H1 (cell line): ENCODE measurements around the gene DRC3. TPM values are rescaled to one million over a fixed set of nuclear protein-coding genes. Genes with fewer than 3 reads are reported as not detected.

ENCODE experiments used
- CTCF ChIA-PET: fragments of 300-600 bp; sonication (Branson Sonifier 250); formaldehyde crosslinking; loops from one replicate; lab custom pipeline; 2021; ENCODE audit not compliant: partially characterized antibody; lab: Charles Lee
- POLR2A ChIA-PET: fragments of 300-600 bp; sonication (Branson Sonifier 250); formaldehyde crosslinking; loops from one replicate; lab custom pipeline; 2021; ENCODE audit warnings: inconsistent platforms; ENCODE audit not compliant: partially characterized antibody; lab: Charles Lee
- DNase-seq, 2 experiments: peaks; one replicate each; pipeline versions ENCODE4 v3.0.0 to v3.0.0-alpha.2; 2010 to 2022; ENCODE audit warnings: low spot score in 2 of 2, low read depth in 1 of 2, mixed read lengths in 1 of 2
- FAIRE-seq: peaks from 2 replicates; lab custom pipeline; 2011; peaks lifted over from hg19 to GRCh38; lab: Jason Lieb, UNC
- H2AFZ ChIP-seq: 2 replicates; pipeline ENCODE4 v1.8.1; 2012; ENCODE audit warnings: low read length, inconsistent platforms
- H2AK5ac ChIP-seq: 2 replicates; pipeline ENCODE4 v1.6.1; 2013; ENCODE audit warnings: low read depth, low read length
- H2BK120ac ChIP-seq: replicated peaks from 2 replicates; pipeline ENCODE3; 2013; ENCODE audit warnings: low read depth, low read length, inconsistent platforms
- H2BK12ac ChIP-seq: 2 replicates; pipeline ENCODE4 v1.6.1; 2013; ENCODE audit warnings: low read depth, low read length
- H2BK15ac ChIP-seq: 2 replicates; pipeline ENCODE4 v1.6.1; 2013; ENCODE audit warnings: low read length
- H2BK20ac ChIP-seq: 2 replicates; pipeline ENCODE4 v1.6.1; 2013; ENCODE audit warnings: low read length
- H2BK5ac ChIP-seq: 2 replicates; pipeline ENCODE4 v1.6.1; 2013; ENCODE audit warnings: low read depth, low read length
- H3K14ac ChIP-seq: 2 replicates; pipeline ENCODE4 v1.6.1; 2013; ENCODE audit warnings: inconsistent platforms; ENCODE audit not compliant: insufficient read length
- H3K18ac ChIP-seq: 2 replicates; pipeline ENCODE4 v1.6.1; 2013; ENCODE audit warnings: low read length; ENCODE audit errors: extremely low read depth
- H3K23ac ChIP-seq: 2 replicates; pipeline ENCODE4 v1.6.1; 2013; ENCODE audit warnings: inconsistent platforms; ENCODE audit not compliant: insufficient read length
- H3K23me2 ChIP-seq: 2 replicates; pipeline ENCODE4 v1.6.1; 2013; ENCODE audit warnings: low read depth, low read length
- H3K27ac ChIP-seq: 2 replicates; pipeline ENCODE4 v1.6.1; 2011; ENCODE audit warnings: low read depth, low read length, inconsistent platforms
- H3K27me3 ChIP-seq, 4 experiments: replicated peaks in 1 of 4; 1 replicate in 1 of 4; 2 replicates in 3 of 4; pipeline versions ENCODE4 v1.6.1 to v1.8.1; 2011 to 2013; ENCODE audit warnings: low read length in 3 of 4, mild to moderate bottlenecking in 3 of 4, inconsistent platforms in 2 of 4, mixed read lengths in 2 of 4, moderate library complexity in 1 of 4; ENCODE audit not compliant: control insufficient read depth in 3 of 4, insufficient read depth in 3 of 4; ENCODE audit errors: extremely low read depth in 1 of 4
- H3K36me3 ChIP-seq, 4 experiments: 2 replicates each; pipeline versions ENCODE4 v1.6.1 to v1.8.1; 2011 to 2013; ENCODE audit warnings: mild to moderate bottlenecking in 4 of 4, low read length in 3 of 4, moderate library complexity in 2 of 4, control low read depth in 1 of 4, inconsistent platforms in 1 of 4; ENCODE audit not compliant: insufficient read depth in 4 of 4, control insufficient read depth in 2 of 4
- H3K4ac ChIP-seq: replicated peaks from 2 replicates; pipeline ENCODE3; 2013; ENCODE audit warnings: low read length, low read depth, mixed read lengths, inconsistent platforms; ENCODE audit not compliant: insufficient read length
- H3K4me1 ChIP-seq, 4 experiments: replicated peaks in 1 of 4; 1 replicate in 1 of 4; 2 replicates in 3 of 4; pipeline versions ENCODE4 v1.6.1 to v1.8.1; 2011 to 2013; ENCODE audit warnings: low read length in 3 of 4, inconsistent platforms in 2 of 4, mixed read lengths in 1 of 4; ENCODE audit not compliant: insufficient read depth in 4 of 4, control insufficient read depth in 3 of 4
- H3K4me2 ChIP-seq, 2 experiments: 2 replicates each; pipeline versions ENCODE4 v1.6.1 to v1.8.1; 2011 to 2013; ENCODE audit warnings: low read depth in 2 of 2, low read length in 2 of 2, control low read depth in 1 of 2, inconsistent platforms in 1 of 2, mild to moderate bottlenecking in 1 of 2; ENCODE audit not compliant: insufficient read depth in 1 of 2
- H3K4me3 ChIP-seq, 4 experiments: fragments of 200-600, 300-600 bp in 1 of 4; sonication (generic), shearing (Covaris generic), sonication (Bioruptor Twin) in 1 of 4; 2 replicates each; pipeline versions ENCODE4 v1.5.1 to v1.8.1; 2011 to 2016; ENCODE audit warnings: low read length in 4 of 4, low read depth in 3 of 4, control low read depth in 2 of 4, inconsistent platforms in 2 of 4, mild to moderate bottlenecking in 2 of 4, mixed read lengths in 1 of 4, moderate library complexity in 1 of 4; ENCODE audit not compliant: insufficient read depth in 2 of 4; ENCODE audit errors: extremely low read depth in 1 of 4
- H3K56ac ChIP-seq: replicated peaks from 2 replicates; pipeline ENCODE3; 2013; ENCODE audit warnings: low read depth, mild to moderate bottlenecking, mixed read lengths, low read length, inconsistent platforms; ENCODE audit not compliant: insufficient read length
- H3K79me1 ChIP-seq: 2 replicates; pipeline ENCODE4 v1.6.1; 2013; ENCODE audit warnings: low read depth, low read length, control low read depth
- H3K79me2 ChIP-seq, 2 experiments: 2 replicates each; pipeline versions ENCODE4 v1.6.1 to v1.8.1; 2012 to 2013; ENCODE audit warnings: low read length in 2 of 2, mild to moderate bottlenecking in 2 of 2, inconsistent platforms in 1 of 2; ENCODE audit not compliant: insufficient read depth in 2 of 2, control insufficient read depth in 1 of 2
- H3K9ac ChIP-seq, 4 experiments: replicated peaks in 1 of 4; 1 replicate in 1 of 4; 2 replicates in 3 of 4; pipeline versions ENCODE4 v1.6.1 to v1.8.1; 2011 to 2013; ENCODE audit warnings: low read depth in 3 of 4, low read length in 3 of 4, control low read depth in 2 of 4, mild to moderate bottlenecking in 2 of 4, moderate library complexity in 2 of 4, inconsistent platforms in 1 of 4; ENCODE audit errors: extremely low read depth in 1 of 4
- H3K9me3 ChIP-seq, 2 experiments: 2 replicates each; pipeline versions ENCODE4 v1.6.1 to v1.8.1; 2012 to 2013; ENCODE audit warnings: mild to moderate bottlenecking in 2 of 2, moderate library complexity in 2 of 2, control low read depth in 1 of 2, inconsistent platforms in 1 of 2, low read depth in 1 of 2, low read length in 1 of 2, mixed read lengths in 1 of 2; ENCODE audit not compliant: insufficient read depth in 2 of 2
- H4K20me1 ChIP-seq, 2 experiments: replicated peaks in 1 of 2; 2 replicates each; pipeline versions ENCODE3 to v1.8.1; 2011 to 2013; ENCODE audit warnings: inconsistent platforms in 2 of 2, low read length in 2 of 2, mild to moderate bottlenecking in 1 of 2; ENCODE audit not compliant: insufficient read depth in 2 of 2, control insufficient read depth in 1 of 2
- H4K5ac ChIP-seq: 2 replicates; pipeline ENCODE4 v1.6.1; 2013; ENCODE audit warnings: low read length, low read depth, mixed read lengths, inconsistent platforms; ENCODE audit not compliant: insufficient read length
- H4K8ac ChIP-seq: 2 replicates; pipeline ENCODE4 v1.8.0; 2013; ENCODE audit warnings: mild to moderate bottlenecking, moderate library complexity, low read length, inconsistent platforms; ENCODE audit not compliant: insufficient read depth; ENCODE audit errors: extremely low read depth
- H4K91ac ChIP-seq: replicated peaks from 2 replicates; pipeline ENCODE3; 2013; ENCODE audit warnings: low read length, mixed read lengths, inconsistent platforms; ENCODE audit not compliant: insufficient read length
- KDM1A ChIP-seq: fragments of 200-600, 300-600 bp; sonication (generic); IDR thresholded peaks from 2 replicates; pipeline ENCODE4 v1.7.1; 2016; ENCODE audit warnings: mild to moderate bottlenecking, low read length, borderline replicate concordance
- RNF2 ChIP-seq: fragments of 200-900, 300-1000 bp; sonication (generic); IDR thresholded peaks from 2 replicates; pipeline ENCODE4 v1.7.1; 2016; ENCODE audit warnings: borderline replicate concordance, low read depth, mild to moderate bottlenecking, antibody characterized with exemption, low read length; ENCODE audit not compliant: poor library complexity, severe bottlenecking; ENCODE audit errors: missing control alignments
- SP2 ChIP-seq: IDR thresholded peaks from 2 replicates; pipeline ENCODE4 v1.6.1; 2012; ENCODE audit warnings: mild to moderate bottlenecking, low read length, inconsistent platforms
- WGBS, 2 experiments: shearing (Covaris generic) in 1 of 2; methylation state at CpG; one replicate each; pipeline versions ENCODE4 v1.1.6 to v1.1.7; 2013 to 2015; ENCODE audit warnings: low lambda C conversion rate in 2 of 2, mixed read lengths in 2 of 2, inconsistent platforms in 1 of 2, low coverage in 1 of 2, missing lambda C conversion rate in 1 of 2; ENCODE audit not compliant: insufficient replicate concordance in 2 of 2, insufficient coverage in 1 of 2, insufficient read length in 1 of 2; ENCODE audit errors: extremely low coverage in 1 of 2, missing lambda C conversion rate in 1 of 2; 5-methylcytosine and 5-hydroxymethylcytosine counted together
- polyA plus RNA-seq, 7 experiments: library from polyadenylated mRNA; depleted of rRNA in 3 of 7; stranded (reverse) in 5 of 7; unstranded in 2 of 7; fragments of >200 nt in 5 of 7; fragments of 200-250 nt in 2 of 7; gene quantifications; 1 replicate in 5 of 7; 2 replicates in 1 of 7; 4 replicates in 1 of 7; pipeline versions ENCODE4 v1.2.1 to v1.2.3, GENCODE V29; 2011 to 2013; ENCODE audit warnings: missing spikeins in 2 of 7, mixed read lengths in 2 of 7
- total RNA-seq: library from RNA; stranded (reverse); fragmentation: NEBNext Ultra II Directional; extraction: Animal tissue kit (Norgen Biotek cat#: 25700); gene quantifications from 2 replicates; pipeline ENCODE4 v1.2.1, GENCODE V29; 2021
- TF ChIP-seq, protein P1 (sequence below): IDR thresholded peaks from 2 replicates; pipeline ENCODE4 v1.6.1; 2011; ENCODE audit warnings: low read depth, mild to moderate bottlenecking, low read length; ENCODE audit not compliant: insufficient read depth

Gene DRC3
- total and polyA plus RNA-seq, 2 of the 8 experiments (the other 6 are each of a cell fraction or from before 2014, with no cell fraction given), result 0.59 TPM; not detected in 1

DNA sequence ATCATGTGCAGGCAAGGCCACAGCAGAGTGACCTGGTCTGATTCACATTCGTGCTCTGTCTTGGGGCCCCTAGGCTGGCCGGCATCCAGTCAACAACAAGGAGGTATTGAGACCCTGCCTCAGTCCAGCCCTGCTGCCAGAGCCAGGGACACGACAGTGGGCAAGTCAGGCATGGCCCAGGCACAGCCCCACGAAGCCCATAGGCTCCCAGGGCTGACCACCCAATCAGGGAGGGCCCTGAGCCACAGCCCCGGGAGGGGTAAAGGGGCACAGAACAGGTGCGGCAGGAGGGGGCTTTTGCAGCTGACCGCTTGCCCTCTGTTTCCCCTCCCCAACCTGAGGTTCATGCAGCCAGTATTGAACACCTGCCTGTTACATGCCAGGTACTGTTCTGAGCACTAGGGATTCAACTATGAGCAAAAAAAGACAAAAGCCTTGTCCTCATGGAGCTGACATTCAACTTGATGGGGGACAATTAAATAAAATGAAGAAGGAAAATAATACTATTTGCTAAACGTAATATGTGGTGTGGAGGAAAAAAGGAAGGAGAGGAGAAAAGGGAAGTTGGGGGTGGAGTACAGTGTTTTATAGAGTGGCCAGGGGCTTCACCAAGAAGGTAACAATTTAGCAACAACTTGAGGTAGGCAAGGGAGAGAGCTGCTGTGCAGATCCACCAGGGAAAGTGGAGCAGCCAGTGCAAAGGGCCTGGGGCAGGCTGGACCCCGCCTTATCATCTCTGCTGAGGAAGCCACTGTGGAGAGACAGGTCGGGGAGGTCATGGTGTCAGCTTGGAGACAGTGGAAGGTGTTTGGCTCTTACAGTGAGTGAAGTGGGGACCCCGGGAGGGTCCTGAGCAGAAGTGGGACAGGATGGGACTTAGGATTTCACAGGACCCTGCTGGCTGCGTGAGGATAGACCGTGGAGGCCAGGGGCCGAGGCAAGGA is 6.1 kb downstream of the DRC3 start:
- no peak overlapping the region for H3K18ac ChIP-seq
- TF ChIP-seq, protein P1, sequence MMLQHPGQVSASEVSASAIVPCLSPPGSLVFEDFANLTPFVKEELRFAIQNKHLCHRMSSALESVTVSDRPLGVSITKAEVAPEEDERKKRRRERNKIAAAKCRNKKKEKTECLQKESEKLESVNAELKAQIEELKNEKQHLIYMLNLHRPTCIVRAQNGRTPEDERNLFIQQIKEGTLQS, result no peak
- TF ChIP-seq KDM1A (peak; percentile 53; the same call in 1 of the 2 replicates), SP2 (no peak), RNF2 (no peak)
- TF ChIP-seq, all 59 proteins: peak for 1
- Histone ChIP-seq H3K14ac (no peak overlapping the region), H2AFZ (no peak overlapping the region), H3K56ac (no peak overlapping the region), H3K9me3 (no peaks in the 10 kb centered on the region), H3K4me2 (no peak overlapping the region), H2BK12ac (no peak overlapping the region), H2BK20ac (no peak overlapping the region), H2BK15ac (0 out of 2 replicates have a peak overlapping the region, but pooled peaks have one; percentile 72), H3K23ac (no peak overlapping the region), H3K27me3 (no peaks in the 10 kb centered on the region), H3K9ac (no peak overlapping the region), H2BK5ac (no peak overlapping the region), H4K5ac (no peak overlapping the region), H3K4ac (no peak overlapping the region), H3K27ac (no peak overlapping the region), H2AK5ac (no peak overlapping the region), H4K8ac (no peak overlapping the region), H3K79me1 (no peaks in the 10 kb centered on the region), H4K20me1 (no peaks in the 10 kb centered on the region), H3K79me2 (no peaks in the 10 kb centered on the region), H2BK120ac (no peak overlapping the region), H4K91ac (peak overlapping the region; percentile 25), H3K36me3 (no peaks in the 10 kb centered on the region), H3K23me2 (no peaks in the 10 kb centered on the region), H3K4me1 (no peaks in the 10 kb centered on the region), H3K4me3 (no peak overlapping the region)
- DNase-seq (no peak), FAIRE-seq (no peak)
- POLR2A ChIA-PET, result interaction anchor here (1.4 kb wide), 1 partner anchor 18 kb away, joined by 3 read pairs; no protein-coding TSS in a partner anchor
- CTCF ChIA-PET, result interaction anchor here (0.6 to 1.6 kb wide), 3 partner anchors 16 to 108 kb away, joined by 4 to 7 read pairs (median 6); no protein-coding TSS in a partner anchor
- WGBS, 2 experiments, result 81 to 100% methylated on average over 1 to 14 of the region's 14 CpGs
